ENCODE results near the gene ARL15. TPM values are rescaled to one million over a fixed set of nuclear protein-coding genes. Genes with fewer than 3 reads are reported as not detected.

Gene ARL15
- total and polyA plus RNA-seq, 2 of the 8 experiments (the other 6 are each of a cell fraction or from before 2014, with no cell fraction given): 9.9 to 21.2 TPM

- TF ChIP-seq, protein P1, sequence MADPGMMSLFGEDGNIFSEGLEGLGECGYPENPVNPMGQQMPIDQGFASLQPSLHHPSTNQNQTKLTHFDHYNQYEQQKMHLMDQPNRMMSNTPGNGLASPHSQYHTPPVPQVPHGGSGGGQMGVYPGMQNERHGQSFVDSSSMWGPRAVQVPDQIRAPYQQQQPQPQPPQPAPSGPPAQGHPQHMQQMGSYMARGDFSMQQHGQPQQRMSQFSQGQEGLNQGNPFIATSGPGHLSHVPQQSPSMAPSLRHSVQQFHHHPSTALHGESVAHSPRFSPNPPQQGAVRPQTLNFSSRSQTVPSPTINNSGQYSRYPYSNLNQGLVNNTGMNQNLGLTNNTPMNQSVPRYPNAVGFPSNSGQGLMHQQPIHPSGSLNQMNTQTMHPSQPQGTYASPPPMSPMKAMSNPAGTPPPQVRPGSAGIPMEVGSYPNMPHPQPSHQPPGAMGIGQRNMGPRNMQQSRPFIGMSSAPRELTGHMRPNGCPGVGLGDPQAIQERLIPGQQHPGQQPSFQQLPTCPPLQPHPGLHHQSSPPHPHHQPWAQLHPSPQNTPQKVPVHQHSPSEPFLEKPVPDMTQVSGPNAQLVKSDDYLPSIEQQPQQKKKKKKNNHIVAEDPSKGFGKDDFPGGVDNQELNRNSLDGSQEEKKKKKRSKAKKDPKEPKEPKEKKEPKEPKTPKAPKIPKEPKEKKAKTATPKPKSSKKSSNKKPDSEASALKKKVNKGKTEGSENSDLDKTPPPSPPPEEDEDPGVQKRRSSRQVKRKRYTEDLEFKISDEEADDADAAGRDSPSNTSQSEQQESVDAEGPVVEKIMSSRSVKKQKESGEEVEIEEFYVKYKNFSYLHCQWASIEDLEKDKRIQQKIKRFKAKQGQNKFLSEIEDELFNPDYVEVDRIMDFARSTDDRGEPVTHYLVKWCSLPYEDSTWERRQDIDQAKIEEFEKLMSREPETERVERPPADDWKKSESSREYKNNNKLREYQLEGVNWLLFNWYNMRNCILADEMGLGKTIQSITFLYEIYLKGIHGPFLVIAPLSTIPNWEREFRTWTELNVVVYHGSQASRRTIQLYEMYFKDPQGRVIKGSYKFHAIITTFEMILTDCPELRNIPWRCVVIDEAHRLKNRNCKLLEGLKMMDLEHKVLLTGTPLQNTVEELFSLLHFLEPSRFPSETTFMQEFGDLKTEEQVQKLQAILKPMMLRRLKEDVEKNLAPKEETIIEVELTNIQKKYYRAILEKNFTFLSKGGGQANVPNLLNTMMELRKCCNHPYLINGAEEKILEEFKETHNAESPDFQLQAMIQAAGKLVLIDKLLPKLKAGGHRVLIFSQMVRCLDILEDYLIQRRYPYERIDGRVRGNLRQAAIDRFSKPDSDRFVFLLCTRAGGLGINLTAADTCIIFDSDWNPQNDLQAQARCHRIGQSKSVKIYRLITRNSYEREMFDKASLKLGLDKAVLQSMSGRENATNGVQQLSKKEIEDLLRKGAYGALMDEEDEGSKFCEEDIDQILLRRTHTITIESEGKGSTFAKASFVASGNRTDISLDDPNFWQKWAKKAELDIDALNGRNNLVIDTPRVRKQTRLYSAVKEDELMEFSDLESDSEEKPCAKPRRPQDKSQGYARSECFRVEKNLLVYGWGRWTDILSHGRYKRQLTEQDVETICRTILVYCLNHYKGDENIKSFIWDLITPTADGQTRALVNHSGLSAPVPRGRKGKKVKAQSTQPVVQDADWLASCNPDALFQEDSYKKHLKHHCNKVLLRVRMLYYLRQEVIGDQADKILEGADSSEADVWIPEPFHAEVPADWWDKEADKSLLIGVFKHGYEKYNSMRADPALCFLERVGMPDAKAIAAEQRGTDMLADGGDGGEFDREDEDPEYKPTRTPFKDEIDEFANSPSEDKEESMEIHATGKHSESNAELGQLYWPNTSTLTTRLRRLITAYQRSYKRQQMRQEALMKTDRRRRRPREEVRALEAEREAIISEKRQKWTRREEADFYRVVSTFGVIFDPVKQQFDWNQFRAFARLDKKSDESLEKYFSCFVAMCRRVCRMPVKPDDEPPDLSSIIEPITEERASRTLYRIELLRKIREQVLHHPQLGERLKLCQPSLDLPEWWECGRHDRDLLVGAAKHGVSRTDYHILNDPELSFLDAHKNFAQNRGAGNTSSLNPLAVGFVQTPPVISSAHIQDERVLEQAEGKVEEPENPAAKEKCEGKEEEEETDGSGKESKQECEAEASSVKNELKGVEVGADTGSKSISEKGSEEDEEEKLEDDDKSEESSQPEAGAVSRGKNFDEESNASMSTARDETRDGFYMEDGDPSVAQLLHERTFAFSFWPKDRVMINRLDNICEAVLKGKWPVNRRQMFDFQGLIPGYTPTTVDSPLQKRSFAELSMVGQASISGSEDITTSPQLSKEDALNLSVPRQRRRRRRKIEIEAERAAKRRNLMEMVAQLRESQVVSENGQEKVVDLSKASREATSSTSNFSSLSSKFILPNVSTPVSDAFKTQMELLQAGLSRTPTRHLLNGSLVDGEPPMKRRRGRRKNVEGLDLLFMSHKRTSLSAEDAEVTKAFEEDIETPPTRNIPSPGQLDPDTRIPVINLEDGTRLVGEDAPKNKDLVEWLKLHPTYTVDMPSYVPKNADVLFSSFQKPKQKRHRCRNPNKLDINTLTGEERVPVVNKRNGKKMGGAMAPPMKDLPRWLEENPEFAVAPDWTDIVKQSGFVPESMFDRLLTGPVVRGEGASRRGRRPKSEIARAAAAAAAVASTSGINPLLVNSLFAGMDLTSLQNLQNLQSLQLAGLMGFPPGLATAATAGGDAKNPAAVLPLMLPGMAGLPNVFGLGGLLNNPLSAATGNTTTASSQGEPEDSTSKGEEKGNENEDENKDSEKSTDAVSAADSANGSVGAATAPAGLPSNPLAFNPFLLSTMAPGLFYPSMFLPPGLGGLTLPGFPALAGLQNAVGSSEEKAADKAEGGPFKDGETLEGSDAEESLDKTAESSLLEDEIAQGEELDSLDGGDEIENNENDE (IDR thresholded peaks at IDR 0.05; ENCODE audit: insufficient replicate concordance, low read length): no peak
- TF ChIP-seq HDAC2 (IDR thresholded peaks at IDR 0.05; ENCODE audit: borderline replicate concordance in 1 of 2, low read depth in 2 of 2, low read length in 2 of 2) (no peak), NRF1 (IDR thresholded peaks at IDR 0.05; ENCODE audit: low read depth, low read length) (no peak), SP2 (IDR thresholded peaks at IDR 0.05; ENCODE audit: low read length) (no peak), POLR2AphosphoS5 (IDR thresholded peaks at IDR 0.05; ENCODE audit: low read depth, low read length) (no peak), E2F6 (IDR thresholded peaks at IDR 0.05) (no peak)
Observed at GRCh38 chr5:54227109-54227508, 83.3 kb downstream of the ARL15 start (continued).

Data from H1 (cell line).